A172 (cell line): ENCODE data around the gene DNM1L. TPM values are rescaled to one million over a fixed set of nuclear protein-coding genes. Genes with fewer than 3 reads are reported as not detected.
"Not testable (repeated sequence)": the region's sequence is repeated elsewhere in the genome, so short reads cannot be mapped to it uniquely, and the experiment has no call there.

Experiments
- DNase-seq: peaks from one replicate; pipeline ENCODE4 v3.0.0-alpha.2; 2015; ENCODE audit warnings: low spot score
- total RNA-seq: library from RNA; depleted of rRNA; stranded (reverse); fragments of >200 nt; shearing (Covaris generic); gene quantifications from 2 replicates; pipeline ENCODE4 v1.2.3, GENCODE V29; 2014

Gene DNM1L
- total RNA-seq, 1 experiment from 2014 or later: 75.1 TPM

DNA sequence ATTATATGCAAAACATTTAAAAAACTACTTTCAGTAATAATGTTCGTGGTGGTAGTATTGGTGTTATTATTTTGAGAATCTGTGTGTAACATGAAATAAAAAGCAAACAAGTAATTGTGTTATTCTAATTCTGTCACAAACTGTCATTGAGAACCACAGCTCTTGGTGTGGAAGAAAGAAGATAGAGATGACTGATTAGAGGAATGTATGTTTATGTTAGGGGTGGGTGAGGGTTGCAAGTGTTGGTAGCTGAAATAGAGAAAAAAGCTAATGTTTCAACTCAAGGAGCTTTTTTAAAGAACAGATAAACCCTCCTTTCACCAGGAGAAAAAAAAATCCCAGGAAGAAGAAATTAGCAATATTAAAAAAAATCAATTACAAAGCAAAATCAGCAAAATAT, 18.3 kb downstream of the DNM1L start:
- no peak for DNase-seq

DNA sequence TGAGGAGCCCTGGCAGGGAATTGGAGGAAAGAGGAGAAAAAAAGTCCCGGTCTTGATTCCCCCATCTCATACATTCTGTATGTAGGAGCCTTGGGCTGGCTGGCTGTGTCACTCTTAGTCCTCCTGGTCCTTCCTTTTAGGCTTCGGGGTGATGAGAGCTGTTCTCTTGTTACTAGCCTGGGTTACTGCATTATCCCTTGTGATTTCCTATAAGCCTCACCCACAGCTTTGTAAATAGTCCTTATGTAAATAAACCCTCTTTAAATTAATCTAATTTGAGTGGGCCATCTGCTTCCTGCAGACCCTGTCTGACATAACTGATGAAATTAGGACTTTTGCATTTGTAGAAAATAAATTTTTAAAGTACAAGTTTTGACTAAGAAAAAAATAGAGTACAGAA, 19.2 kb downstream of the DNM1L start:
- DNase-seq: no peak

DNA sequence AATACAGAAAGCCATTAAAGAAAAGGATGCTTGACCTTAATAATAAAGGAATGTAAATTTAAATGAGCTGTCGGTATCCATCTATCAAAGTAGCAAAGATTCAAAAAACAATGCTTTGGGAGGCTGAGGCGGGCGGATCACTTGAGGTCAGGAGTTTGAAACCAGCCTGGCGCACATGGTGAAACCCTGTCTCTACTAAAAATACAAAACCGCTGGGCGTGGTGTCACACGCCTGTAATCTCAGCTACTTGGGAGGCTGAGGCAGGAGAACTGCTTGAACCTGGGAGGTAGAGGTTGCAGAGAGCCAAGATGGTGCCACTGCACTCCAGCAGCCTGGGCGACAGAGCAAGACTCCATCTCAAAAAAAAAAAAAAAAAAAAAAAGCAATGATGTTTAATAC, 20.3 kb downstream of the DNM1L start:
- not testable (repeated sequence) for DNase-seq

DNA sequence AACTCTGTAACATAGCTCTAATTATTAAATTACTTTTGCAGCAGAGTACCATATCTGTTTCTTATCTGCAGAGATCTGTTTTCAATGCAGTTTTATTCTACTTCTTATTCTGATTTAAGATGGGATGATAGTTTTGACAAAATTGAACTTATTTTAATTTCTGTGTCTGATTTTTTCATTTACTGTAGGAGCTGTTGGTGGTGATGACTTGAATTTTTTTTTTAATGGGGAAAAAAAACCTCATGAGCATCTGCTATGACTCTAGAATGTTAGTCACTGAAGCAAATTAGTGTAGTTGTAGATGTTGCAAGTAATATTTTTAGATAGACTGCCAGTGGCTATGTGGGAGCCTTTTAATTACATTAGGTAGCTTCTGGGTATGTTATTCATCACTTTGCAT, 23.4 kb downstream of the DNM1L start:
- no peak for DNase-seq

DNA sequence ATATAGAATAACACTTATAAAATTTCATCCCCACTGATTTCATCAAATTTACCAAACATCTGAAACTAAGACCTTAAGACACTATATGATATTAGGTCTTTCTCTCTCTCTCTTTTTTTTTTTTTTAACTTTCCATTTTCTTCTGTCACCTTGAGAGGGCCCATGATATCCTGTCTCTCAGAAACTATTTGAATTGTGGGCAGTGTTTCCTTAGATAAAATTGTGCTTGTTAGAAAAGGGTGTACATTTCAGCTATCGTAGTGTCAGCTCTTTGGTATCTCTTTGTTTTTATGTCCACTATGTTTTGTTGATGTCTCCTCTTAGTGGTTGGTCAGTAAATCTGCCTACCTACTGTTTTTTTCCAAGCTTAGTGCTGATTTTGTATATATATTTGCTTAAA, 23.8 kb downstream of the DNM1L start:
- DNase-seq: no peak

DNA sequence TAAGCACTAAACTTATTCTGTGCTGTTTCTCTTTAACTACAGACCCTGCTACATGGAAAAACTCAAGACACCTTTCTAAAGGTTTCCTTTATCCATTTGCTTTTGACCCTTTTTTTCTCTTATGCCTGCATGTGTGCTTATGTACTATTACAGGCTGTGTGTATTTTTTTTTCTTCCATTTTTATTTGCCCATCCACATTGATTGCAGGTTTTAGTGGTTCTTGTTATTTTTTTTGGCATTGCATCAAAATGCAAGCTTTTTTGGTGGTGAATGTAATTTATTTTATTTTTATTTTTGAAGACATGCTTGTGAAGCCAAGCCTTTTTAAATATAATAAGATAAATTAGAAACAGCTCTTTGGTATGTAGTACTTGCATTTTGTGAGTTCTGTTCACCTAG, 26.7 kb downstream of the DNM1L start:
- DNase-seq: no peak

DNA sequence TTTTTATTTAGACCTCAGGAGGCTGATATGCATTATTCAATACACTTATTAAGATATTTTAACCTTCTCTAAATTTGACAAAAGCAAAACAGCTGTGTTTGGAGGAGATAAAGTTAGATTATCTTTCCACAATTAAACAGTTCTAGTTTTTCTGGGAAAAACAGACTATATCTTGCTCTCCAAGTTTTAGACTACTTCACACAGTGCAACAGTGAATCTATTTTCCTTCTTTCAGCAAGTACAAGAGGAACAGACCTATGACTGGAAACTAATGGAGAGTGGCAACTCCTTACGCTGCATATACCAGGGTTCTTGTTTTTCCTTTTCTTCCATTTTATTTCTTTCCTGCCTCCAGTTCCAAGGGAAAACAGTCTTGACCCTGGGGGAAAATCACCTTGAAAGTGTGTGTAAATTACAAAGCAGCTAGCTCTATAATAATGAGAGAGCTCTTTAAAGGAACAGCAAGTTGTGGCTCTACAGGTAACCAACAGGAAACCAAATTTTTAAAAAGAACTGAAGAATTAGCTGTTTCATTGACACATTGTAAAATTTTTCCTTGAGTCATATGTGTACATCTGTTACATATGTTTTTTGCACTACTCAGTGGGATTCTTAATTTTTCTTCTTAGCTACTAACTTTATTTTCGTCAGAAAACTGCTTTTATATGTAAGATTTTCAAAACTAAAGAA, 27.4 kb downstream of the DNM1L start:
- no peak for DNase-seq

DNA sequence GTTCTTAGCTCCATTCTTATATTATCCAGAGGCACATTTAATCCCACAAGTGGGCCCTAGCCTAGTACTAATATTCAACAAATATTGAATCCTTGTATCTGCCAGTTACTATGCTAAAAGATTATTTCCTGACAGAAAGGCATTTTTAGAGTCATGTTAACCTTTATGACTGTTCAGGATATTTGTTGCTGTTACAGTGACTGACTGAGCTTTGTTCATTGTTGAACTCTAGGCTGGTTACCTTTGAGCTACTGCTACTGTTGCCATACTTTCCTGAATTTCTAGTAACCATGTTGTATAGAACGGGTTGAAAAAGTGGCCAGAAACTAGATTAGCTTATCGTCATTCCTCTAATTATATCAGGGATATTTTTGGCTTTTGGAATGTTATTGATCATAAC, 29.8 kb downstream of the DNM1L start:
- no peak for DNase-seq

DNA sequence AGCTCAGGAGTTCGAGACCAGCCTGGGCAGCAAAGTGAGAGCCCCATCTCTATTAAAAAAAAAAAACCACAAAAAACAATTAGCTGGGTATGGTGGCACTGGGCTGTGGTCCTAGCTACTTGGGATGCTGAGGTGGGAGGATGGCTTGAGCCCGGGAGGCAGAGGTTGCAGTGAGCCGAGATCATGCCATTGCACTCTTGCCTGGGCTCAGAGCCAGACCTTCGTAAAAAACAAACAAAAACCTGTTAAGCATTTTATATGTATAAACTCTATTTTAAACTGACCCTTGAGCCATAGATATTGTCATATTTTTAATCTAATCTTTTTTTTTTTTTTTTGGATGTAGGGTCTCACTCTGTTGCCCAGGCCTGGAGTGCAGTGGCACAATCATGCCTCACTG, 35.7 kb downstream of the DNM1L start:
- no peak for DNase-seq

DNA sequence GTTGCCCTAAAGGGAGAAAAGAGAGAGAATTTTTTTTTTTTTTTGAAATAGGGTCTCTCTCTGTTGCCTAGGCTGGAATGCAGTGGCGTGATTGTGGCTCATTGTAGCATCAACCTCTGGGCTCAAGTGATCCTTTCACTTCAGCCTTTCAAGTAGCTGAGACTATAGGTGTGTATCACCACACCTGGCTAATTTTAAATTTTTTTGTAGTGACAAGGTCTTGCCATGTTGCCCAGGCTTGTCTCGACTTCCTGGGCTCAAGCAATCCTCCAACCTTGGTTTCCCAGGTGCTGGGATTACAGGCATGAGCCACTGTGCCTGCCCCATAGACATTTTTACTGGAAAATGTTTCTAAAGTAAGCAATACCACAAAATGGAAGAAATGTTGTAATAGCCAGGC, 39.8 kb downstream of the DNM1L start:
- DNase-seq: no peak

DNA sequence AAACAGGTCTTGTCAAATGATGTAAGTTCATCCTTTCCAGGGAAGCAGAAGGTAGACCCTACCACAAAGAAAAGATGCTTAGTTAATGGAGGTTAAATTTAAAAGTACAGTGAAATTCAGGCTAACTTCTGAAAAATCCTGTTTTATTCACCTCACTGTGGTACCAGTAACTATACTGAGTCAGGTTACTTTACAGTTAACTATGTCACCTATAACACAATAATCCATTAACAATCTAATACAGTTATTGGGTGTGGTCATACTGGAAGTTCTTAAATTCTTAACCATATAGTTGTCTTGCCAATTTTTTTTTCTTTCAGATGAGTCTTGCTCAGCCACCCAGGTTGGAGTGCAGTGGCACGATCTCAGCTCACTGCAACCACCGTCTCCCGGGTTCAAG, 46.2 kb downstream of the DNM1L start:
- not testable (repeated sequence) for DNase-seq

DNA sequence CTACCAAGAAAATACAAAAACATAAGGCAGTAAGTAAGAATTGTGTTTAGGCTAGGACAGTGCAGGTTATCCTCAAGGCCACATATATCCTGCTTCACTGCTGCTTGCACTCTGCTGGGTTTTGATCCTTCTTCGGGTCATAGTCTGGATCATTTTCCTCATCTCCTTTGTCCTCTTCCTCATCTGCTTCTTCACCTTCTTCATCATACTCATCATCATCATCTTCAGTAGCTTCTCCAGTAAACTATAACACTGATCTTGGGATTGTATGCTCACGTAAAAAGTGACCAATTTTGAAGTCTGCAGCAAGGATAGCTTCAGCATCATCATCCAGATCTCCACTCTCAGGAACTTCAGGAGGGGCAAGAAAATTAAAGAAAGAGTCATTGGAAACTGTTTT, 47.2 kb downstream of the DNM1L start:
- DNase-seq: no peak

DNA sequence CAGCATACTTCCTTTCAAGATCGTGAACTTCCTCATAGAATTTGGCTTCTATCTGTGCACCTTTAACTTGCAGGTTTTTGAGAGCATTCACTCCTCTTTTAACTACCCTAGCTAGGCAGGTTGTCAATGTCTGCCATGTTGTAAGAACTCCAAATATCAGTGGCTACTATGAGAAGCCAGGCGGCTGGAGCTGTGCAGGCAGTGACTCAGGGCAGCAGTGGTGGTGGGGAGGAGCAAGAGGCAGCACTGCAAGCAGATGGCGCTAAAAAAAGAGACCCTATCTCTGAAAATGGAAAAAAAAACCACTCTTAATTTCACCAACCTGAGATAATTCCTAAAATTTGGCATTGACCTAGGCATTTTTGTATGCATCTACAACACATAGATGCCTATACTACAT, 48.1 kb downstream of the DNM1L start:
- no peak for DNase-seq

DNA sequence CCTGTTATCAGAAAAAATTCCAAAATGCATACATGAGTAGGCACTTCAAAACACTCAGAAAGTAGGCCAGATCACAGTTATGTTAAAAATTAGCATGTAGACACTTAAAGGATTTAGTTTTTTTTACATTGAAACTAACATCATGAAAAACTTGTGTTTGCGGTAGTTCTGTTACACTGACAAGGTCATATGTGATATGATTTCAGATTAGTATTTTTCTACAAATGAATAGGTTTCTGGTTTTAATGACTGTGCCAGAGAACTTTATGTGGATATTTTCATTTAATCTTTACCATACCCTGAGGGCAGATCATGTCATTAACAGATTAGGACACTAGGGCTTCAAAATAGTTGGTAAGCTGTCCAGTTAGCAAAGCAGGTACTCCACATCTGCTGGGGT, 55.9 kb downstream of the DNM1L start:
- DNase-seq: no peak

DNA sequence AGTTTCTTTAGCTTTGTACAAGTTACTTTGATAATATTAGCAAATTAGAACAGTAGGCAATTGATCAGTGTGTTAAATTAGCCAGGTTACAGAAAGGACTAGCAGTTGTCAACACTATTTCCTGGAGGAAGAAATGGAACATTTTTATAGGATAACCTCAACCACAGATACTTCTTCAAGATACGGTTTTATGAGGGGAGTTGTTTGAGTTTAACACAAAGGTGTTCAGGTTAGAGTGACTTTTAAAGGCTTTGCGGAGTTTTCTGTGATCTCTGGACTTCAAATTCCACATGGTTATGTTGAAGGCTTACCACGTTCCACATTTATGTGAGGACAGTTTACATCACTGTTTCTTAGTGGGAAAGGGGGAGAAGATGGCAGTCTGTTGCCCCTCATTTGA, 57.3 kb downstream of the DNM1L start:
- DNase-seq: no peak

DNA sequence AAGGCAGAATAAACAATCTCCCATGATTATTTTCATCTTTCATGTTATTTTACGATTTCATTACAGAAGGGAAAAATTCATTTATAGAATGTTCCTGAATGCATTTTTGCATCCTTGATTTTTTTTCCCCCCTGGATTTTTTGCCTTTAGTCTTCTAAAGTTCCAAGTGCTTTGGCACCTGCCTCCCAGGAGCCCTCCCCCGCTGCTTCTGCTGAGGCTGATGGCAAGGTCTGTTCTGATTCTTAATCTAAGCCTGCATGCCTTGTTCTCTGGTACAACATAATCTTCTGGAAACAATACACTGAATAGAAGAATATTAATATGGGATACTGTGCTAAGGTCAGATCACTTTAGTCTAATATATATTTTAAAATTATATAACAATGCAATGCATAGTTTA, 58.6 kb downstream of the DNM1L start:
- DNase-seq: no peak

DNA sequence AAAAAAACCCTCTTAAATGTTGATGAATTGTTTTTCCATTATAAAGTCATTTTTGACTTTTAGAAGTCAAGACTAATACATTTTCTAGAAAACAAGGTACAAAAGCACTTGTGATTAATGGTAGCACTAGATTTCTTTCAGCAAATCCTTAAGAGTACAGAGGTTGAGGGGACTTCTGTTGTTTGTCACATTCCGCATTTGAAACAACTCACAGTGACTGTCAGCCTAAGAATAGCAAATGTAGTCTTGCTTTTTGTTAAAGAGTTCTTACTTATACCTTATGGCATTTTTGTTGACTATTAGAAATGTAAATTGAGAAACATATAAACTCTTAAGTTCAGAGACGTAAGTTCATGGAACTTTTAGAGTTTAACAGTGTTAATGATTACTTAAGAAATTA, 60.2 kb downstream of the DNM1L start:
- no peak for DNase-seq

DNA sequence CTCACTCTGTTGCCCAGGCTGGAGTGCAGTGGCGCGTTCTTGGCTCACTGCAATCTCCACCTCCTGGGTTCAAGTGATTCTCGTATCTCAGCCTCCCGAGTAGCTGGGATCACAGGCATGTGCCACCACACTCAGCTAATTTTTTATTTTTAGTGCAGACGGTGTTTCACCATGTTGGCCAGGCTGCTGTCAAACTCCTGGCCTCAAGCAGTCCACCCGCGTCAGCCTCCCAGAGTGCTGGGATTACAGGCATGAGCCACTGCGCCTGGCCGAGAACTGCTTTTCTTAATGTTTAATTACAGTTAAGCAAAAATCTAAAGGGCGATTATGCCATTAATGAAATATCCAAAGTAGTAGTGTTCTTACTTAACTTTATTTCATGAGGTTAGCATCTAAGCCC, 63.0 kb downstream of the DNM1L start:
- no peak for DNase-seq

DNA sequence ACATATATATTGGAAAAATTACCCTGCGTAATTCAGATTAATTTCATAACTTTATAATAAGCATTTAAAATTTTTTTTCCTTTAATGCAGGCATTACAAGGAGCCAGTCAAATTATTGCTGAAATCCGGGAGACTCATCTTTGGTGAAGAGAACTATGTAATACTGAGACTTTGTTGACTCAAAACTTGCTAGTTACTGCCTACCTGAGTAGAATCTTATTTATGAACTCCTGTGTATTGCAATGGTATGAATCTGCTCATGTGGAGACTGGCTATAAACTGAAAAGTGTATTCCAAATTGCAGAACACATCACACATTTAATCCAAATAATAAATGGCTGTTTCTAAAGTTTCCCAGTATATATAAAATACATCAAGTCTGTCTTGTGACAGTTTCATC, 64.2 kb downstream of the DNM1L start:
- no peak for DNase-seq

DNA sequence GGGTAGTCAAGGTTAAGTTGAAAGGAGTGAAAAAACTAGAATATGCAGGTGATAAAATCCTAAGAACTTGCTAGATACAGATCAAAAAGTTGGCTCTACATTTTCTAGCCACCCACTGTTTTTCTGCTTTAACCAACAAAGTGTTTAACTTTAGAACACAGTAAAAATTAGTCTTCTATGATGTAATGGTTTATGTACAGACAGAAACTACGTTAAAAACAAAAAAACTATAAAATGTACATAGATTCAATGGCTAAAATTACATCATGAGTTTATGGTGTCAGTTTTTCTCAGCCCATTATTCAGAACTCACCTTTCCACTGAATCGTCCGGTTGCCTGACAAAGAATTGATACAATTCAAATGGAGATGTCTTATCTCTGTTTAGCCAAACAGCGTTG, 74.5 kb downstream of the DNM1L start:
- DNase-seq: no peak

DNA sequence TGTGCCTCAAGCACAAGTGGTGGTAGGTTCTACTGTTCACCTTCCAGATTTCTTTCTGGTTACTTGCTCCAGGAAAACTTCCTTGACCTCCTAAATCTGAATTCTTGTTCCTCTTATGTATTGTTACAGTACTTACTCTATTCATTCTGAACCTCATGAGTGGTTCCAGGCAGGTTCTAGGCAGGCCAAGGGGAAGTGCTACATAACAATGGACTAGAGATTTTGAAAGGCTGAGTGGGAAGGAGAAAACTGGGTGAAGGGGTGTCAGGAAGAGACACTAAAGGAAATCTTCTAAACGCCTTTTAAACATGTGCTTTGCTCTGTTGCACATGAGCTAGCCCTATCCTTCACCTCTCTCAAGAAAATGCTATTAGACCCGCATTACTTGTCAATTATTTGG, 75.0 kb downstream of the DNM1L start:
- DNase-seq: no peak

DNA sequence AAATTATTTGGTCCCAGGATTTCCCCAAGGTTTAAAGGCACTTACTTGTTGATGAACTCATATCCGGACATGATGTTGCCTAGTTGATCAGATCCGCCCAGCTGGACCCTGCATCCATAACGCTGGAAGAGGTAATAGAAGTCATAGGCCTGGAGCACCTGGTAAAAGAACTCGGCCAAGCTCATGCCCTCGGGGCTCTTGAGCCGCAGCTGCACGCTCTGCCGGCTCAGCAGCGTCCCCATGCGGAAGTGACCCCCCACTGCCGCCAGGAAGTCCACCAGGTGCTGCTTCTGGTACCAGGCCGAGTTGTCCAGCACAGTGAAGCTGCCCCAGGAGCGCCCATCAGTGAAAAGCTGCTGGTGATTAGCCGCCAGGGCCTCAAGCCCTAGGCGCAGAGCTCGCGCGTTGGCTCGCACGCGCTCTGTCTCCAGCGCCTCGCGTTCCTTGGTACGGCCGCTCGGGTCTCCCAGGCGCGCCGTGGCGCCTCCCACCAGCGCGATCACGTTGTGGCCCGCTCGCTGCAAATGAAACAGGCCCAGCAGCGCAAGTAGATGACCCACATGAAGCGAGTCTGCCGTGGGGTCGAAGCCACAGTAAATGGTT, 76.1 kb downstream of the DNM1L start:
- peak; percentile 76 for DNase-seq

DNA sequence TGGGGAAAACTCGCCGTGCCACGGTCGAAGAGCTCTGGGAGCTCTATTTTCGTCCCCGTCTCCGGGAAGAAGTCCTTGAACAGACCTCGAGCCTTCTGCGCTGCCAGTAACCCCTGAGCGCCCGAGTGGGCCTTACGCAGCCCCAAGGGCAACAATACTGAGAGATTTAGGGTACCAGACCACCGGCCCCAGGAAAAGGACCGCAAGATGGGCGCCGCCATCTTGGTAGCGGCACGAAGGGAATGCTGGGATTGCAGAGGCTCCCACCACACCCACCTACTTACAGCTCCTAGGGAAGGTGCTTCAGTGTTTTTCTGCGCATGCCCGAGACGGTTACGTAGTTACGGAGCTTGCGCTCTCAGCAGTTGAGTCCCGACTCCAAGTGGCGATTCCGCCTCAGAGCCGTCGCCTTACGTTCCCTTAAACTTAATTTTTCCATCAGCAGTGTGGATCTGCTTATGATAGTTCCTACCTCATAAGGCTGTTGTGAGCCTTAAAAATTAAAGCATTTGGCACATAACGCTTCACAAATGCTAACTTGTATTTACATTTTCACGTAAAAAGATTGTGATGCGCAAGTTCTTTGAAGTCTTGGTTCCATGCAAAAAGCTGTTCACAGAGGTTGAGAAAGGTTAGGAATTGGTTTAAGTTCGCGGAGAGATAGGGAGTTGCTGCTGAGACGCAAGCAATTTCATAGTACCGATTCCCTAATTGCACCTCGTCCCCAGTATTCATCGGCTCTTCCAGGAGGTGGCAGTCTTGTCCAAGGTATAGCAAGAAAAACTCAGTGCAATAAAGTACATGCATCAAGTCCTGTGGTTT, 76.8 kb downstream of the DNM1L start, which contains the start of gene YARS2:
TSS of gene YARS2 (minus strand) at position 244 of the 822 bp plus-strand sequence. CDS start at position 221, 23 bp downstream.
- peak; percentile 93 for DNase-seq
